NCI-H1048 (cell line): ENCODE measurements around the gene PTPRN2.
"Not testable (repeated sequence)": the region's sequence is repeated elsewhere in the genome, so short reads cannot be mapped to it uniquely, and the experiment has no call there.

Source experiments
- DNase-seq: peaks from one replicate; lab custom pipeline; 2025; lab: John Stamatoyannopoulos, UW

PTPRN2 gene

GRCh38 chr7:157738066-157738460 is 849.6 kb downstream of the PTPRN2 start:
- no peak for DNase-seq

GRCh38 chr7:157737151-157738065 is 850.2 kb downstream of the PTPRN2 start:
- DNase-seq, result no peak

- DNase-seq, result no peak
These were observed 851.3 kb downstream of the PTPRN2 start for GRCh38 chr7:157736341-157736740.

GRCh38 chr7:157735826-157736225 is 851.8 kb downstream of the PTPRN2 start:
- DNase-seq, result no peak

GRCh38 chr7:157734676-157735640 is 852.7 kb downstream of the PTPRN2 start:
- no peak for DNase-seq

- DNase-seq, result not testable (repeated sequence)
These were observed 853.7 kb downstream of the PTPRN2 start for GRCh38 chr7:157733760-157734395.

- no peak for DNase-seq
These were observed 856.5 kb downstream of the PTPRN2 start for GRCh38 chr7:157731126-157731525.

- no peak for DNase-seq
These were observed 857.0 kb downstream of the PTPRN2 start for GRCh38 chr7:157730614-157731013.

GRCh38 chr7:157729566-157729965 is 858.1 kb downstream of the PTPRN2 start:
- no peak for DNase-seq

GRCh38 chr7:157727964-157728615 is 859.5 kb downstream of the PTPRN2 start:
- DNase-seq, result no peak

- no peak for DNase-seq
These were observed 860.9 kb downstream of the PTPRN2 start for GRCh38 chr7:157726764-157727163.

GRCh38 chr7:157725312-157725711 is 862.3 kb downstream of the PTPRN2 start:
- DNase-seq, result not testable (repeated sequence)

GRCh38 chr7:157723205-157723604 is 864.4 kb downstream of the PTPRN2 start:
- no peak for DNase-seq

GRCh38 chr7:157722137-157723060 is 865.2 kb downstream of the PTPRN2 start:
- no peak for DNase-seq

GRCh38 chr7:157721468-157722136 is 866.0 kb downstream of the PTPRN2 start:
- DNase-seq, result no peak

GRCh38 chr7:157719705-157720655 is 867.6 kb downstream of the PTPRN2 start:
- DNase-seq, result no peak

- DNase-seq, result no peak
These were observed 868.5 kb downstream of the PTPRN2 start for GRCh38 chr7:157719008-157719682.
